PC-3 (cell line): ENCODE results near the gene ADAT1. TPM values are rescaled to one million over a fixed set of nuclear protein-coding genes. Genes with fewer than 3 reads are reported as not detected.

Source experiments
- ATAC-seq: fragments of 200-7000 bp; cut with Tn5 transposase; 2 replicates; pipeline ENCODE4 v1.9.1; 2020; ENCODE audit warnings: mild to moderate bottlenecking, moderate library complexity
- BruUV-seq: library from RNA; stranded (reverse); fragments of 400-500 nt; replicated peaks from 2 replicates; lab custom pipeline; 2021; lab: Mats Ljungman, UMichigan
- CTCF ChIA-PET: fragments of 300-600 bp; sonication (Branson Sonifier 250); formaldehyde crosslinking; loops from one replicate; lab custom pipeline; 2022; ENCODE audit warnings: antibody characterized with exemption; lab: Charles Lee
- POLR2A ChIA-PET: fragments of 300-600 bp; sonication (Branson Sonifier 250); formaldehyde crosslinking; loops from one replicate; lab custom pipeline; 2022; ENCODE audit warnings: antibody characterized with exemption; ENCODE audit not compliant: unreplicated experiment; lab: Charles Lee
- DNase-seq: peaks from one replicate; pipeline ENCODE4 v3.0.0-alpha.2; 2015
- H2AFZ ChIP-seq: fragments of 300-600 bp; sonication (generic); 2 replicates; pipeline ENCODE4 v1.6.0; 2016; ENCODE audit warnings: antibody characterized with exemption, low read length
- H3F3A ChIP-seq: fragments of 300-600 bp; sonication (generic); one replicate; pipeline ENCODE4 v1.6.0; 2017; ENCODE audit warnings: antibody characterized with exemption, low read length, control low read depth, mild to moderate bottlenecking; ENCODE audit not compliant: unreplicated experiment
- H3K27ac ChIP-seq: fragments of 300-600 bp; sonication (generic); 2 replicates; pipeline ENCODE4 v1.5.1; 2016; ENCODE audit warnings: mild to moderate bottlenecking, low read length
- H3K27me3 ChIP-seq: fragments of 300-600 bp; sonication (generic); 2 replicates; pipeline ENCODE4 v1.6.1; 2016; ENCODE audit warnings: low read length, mixed read lengths
- H3K36me3 ChIP-seq: fragments of 300-600 bp; sonication (generic); 2 replicates; pipeline ENCODE4 v1.6.1; 2016; ENCODE audit warnings: low read depth, mixed run types, low read length, mixed read lengths
- H3K4me1 ChIP-seq: fragments of 300-600 bp; sonication (generic); 2 replicates; pipeline ENCODE4 v1.5.1; 2016; ENCODE audit warnings: low read length; ENCODE audit not compliant: insufficient read depth
- H3K4me2 ChIP-seq: fragments of 300-600 bp; sonication (generic); 2 replicates; pipeline ENCODE4 v1.6.0; 2016; ENCODE audit warnings: low read length
- H3K4me3 ChIP-seq: fragments of 300-600 bp; sonication (generic); 2 replicates; pipeline ENCODE4 v1.5.1; 2016; ENCODE audit warnings: mild to moderate bottlenecking, low read length, mixed read lengths
- H3K79me2 ChIP-seq: fragments of 300-600 bp; sonication (generic); 2 replicates; pipeline ENCODE4 v1.6.1; 2017; ENCODE audit warnings: low read length, mixed read lengths
- H3K9ac ChIP-seq: fragments of 300-600 bp; sonication (generic); 2 replicates; pipeline ENCODE4 v1.6.0; 2016; ENCODE audit warnings: mild to moderate bottlenecking, low read length
- H3K9me2 ChIP-seq: fragments of 300-600 bp; sonication (generic); replicated peaks from 2 replicates; pipeline ENCODE4 v1.6.1; 2016; ENCODE audit warnings: mixed run types, low read length, mixed read lengths
- H3K9me3 ChIP-seq: fragments of 300-600 bp; sonication (generic); 2 replicates; pipeline ENCODE4 v1.6.1; 2016; ENCODE audit warnings: low read length, mixed read lengths
- H4K20me1 ChIP-seq: fragments of 300-600 bp; sonication (generic); 2 replicates; pipeline ENCODE4 v1.6.1; 2016; ENCODE audit warnings: low read length, mixed read lengths
- CTCF ChIP-seq: fragments of 300-600 bp; sonication (generic); conservative IDR thresholded peaks from 2 replicates; pipeline ENCODE4 v1.5.1; 2017; ENCODE audit warnings: antibody characterized with exemption, low read depth, mild to moderate bottlenecking, low read length
- EZH2 ChIP-seq: fragments of 300-600 bp; sonication (generic); IDR thresholded peaks from one replicate; pipeline ENCODE4 v1.6.1; 2017; ENCODE audit warnings: antibody characterized with exemption, mild to moderate bottlenecking, low read length; ENCODE audit not compliant: unreplicated experiment
- EZH2phosphoT487 ChIP-seq: fragments of 300-600 bp; sonication (generic); IDR thresholded peaks from 2 replicates; pipeline ENCODE4 v1.6.1; 2018; ENCODE audit warnings: mild to moderate bottlenecking, antibody characterized with exemption, low read length, borderline replicate concordance
- intact Hi-C: fragments of 100-400 bp; cut with micrococcal nuclease; formaldehyde crosslinking; loops from 2 replicates; pipeline ENCODE4 v1.9.0; 2023
- total RNA-seq: library from RNA; depleted of rRNA; stranded (reverse); fragments of >200 nt; gene quantifications from 2 replicates; pipeline ENCODE4 v1.2.3, GENCODE V29; 2014

Gene ADAT1
- total RNA-seq, 1 experiment from 2014 or later = 42.8 TPM

DNA sequence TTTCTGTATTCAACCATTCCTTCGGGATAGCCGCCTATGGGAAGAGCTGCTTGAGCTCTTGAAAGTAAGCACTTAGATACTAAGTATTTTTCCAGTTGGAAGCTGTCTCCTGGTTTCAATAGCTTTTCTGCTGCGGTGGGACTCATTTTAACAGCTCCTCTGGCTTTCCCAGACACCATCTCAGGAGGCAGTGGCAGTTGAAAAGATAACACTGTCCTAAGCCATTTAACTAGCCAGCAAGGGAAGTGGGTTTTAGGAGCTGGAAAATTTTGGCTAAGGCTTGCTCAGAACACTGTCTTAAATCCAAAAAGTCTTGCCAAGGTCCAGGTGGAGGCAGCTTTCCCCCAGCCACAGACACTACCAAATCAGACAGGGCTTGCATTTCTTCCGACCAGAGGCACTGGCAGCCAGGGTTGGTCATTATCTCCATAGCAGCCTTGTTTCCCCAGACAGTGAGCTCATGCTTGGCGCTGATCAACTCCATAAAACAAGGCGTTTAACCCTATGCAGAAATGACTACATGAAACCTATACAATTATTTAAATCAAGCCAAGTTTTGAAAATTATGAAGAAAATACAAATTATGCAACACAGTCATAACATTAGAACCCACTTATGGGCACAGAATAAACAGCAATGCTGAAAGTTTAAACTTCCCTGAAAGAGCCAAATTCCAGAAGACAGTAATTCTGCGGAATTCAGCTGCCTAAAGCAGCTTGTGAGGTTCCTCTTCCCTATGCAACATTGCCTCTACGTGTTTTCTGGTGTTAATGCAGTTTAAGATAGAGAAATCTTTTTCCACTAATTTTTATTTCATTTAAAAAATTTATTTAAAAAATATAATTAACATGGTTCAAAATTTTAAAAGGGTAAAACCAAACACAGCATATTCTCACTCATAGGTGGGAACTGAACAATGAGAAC, 31.9 kb downstream of the ADAT1 start:
- no peak overlapping the region for H2AFZ ChIP-seq
- no peaks in the 10 kb centered on the region for H3K36me3 ChIP-seq
- BruUV-seq = no TSS peak
- ATAC-seq = no peak
- H3K9ac ChIP-seq = no peak overlapping the region
- no peak overlapping the region for H3K4me2 ChIP-seq
- no peak for DNase-seq
- intact Hi-C loops = no loop called here
- no peaks in the 10 kb centered on the region for H3K27me3 ChIP-seq
- no peaks in the 10 kb centered on the region for H3K9me2 ChIP-seq
- H3K9me3 ChIP-seq = no peaks in the 10 kb centered on the region
- H3K27ac ChIP-seq = no peak overlapping the region
- no peaks in the 10 kb centered on the region for H4K20me1 ChIP-seq
- peaks cover 16% of the 10 kb centered on the region for H3K4me1 ChIP-seq
- no peaks in the 10 kb centered on the region for H3F3A ChIP-seq
- no peaks in the 10 kb centered on the region for H3K79me2 ChIP-seq
- no peak overlapping the region for H3K4me3 ChIP-seq
- TF ChIP-seq EZH2phosphoT487 = no peak
- no peak for TF ChIP-seq CTCF
- TF ChIP-seq EZH2 = no peak
- POLR2A ChIA-PET = no interaction called here
- CTCF ChIA-PET = no interaction called here

DNA sequence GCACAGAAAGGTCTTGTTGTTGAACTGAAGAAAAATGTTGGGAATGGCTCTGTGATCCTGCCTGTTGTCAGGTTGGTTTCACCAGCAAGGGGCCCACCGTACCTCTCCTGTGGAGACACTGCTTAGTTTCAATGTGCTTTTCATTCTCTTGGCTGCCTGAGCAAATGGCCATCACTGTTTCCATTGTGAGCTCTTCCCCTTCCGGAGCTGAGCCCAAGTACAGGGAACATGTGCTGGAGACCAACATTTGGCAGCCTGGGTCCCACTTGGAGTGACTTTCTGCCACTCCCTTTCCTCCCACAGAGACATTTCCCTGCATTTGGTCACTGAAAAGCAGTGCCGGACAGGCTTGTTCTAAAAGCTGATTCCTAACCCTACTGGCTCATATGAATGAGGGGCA, 33.8 kb downstream of the ADAT1 start:
- Histone ChIP-seq H3K4me2 (no peak overlapping the region), H3K9me2 (no peaks in the 10 kb centered on the region), H3K4me1 (peaks cover 7% of the 10 kb centered on the region), H4K20me1 (no peaks in the 10 kb centered on the region), H3K27me3 (no peaks in the 10 kb centered on the region), H3K36me3 (no peaks in the 10 kb centered on the region), H3K27ac (no peak overlapping the region), H3K4me3 (no peak overlapping the region), H2AFZ (no peak overlapping the region), H3K79me2 (no peaks in the 10 kb centered on the region), H3K9ac (no peak overlapping the region), H3F3A (no peaks in the 10 kb centered on the region), H3K9me3 (no peaks in the 10 kb centered on the region)
- DNase-seq (no peak), ATAC-seq (no peak)
- POLR2A ChIA-PET = no interaction called here
- intact Hi-C loops = no loop called here
- no TSS peak for BruUV-seq
- CTCF ChIA-PET = no interaction called here
- TF ChIP-seq EZH2 = no peak
- no peak for TF ChIP-seq EZH2phosphoT487
- TF ChIP-seq CTCF = no peak

DNA sequence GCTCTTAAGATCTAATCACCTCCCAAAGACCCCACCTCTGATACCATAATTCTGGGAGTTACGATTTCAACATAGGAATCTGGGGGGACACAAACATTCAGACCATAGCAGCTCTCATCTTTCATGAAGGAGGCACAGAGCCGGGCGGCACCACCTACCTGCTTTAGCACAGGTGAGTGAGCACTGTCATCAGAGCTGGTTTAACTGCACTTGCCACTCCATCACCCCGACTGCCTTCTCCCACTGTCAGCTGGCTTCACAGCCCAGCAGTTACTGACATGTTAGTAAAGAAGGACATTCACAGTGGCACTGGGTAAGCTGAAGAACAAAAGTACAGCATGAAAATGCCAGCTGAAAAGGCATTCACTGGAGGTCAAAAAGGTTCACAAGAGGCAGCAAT, 34.4 kb downstream of the ADAT1 start:
- Histone ChIP-seq H2AFZ (no peak overlapping the region), H3K4me2 (no peak overlapping the region), H3K27ac (no peak overlapping the region), H3K4me1 (peaks cover under 1% of the 10 kb centered on the region; the same call in 1 of the 2 replicates), H3K79me2 (no peaks in the 10 kb centered on the region), H4K20me1 (no peaks in the 10 kb centered on the region), H3K27me3 (no peaks in the 10 kb centered on the region), H3K9me3 (no peaks in the 10 kb centered on the region), H3F3A (no peaks in the 10 kb centered on the region), H3K9ac (no peak overlapping the region), H3K4me3 (no peak overlapping the region), H3K9me2 (no peaks in the 10 kb centered on the region), H3K36me3 (no peaks in the 10 kb centered on the region)
- TF ChIP-seq CTCF (no peak), EZH2 (no peak), EZH2phosphoT487 (no peak)
- no peak for ATAC-seq
- intact Hi-C loops = no loop called here
- BruUV-seq = no TSS peak
- DNase-seq = no peak
- ChIA-PET CTCF (no interaction called here), POLR2A (no interaction called here)
